Islet precursor cell (in vitro differentiated cells): ENCODE data around the gene SUCO.
"Not testable (repeated sequence)": the region's sequence is repeated elsewhere in the genome, so short reads cannot be mapped to it uniquely, and the experiment has no call there.

Source experiments
- DNase-seq: peaks from one replicate; pipeline ENCODE4 v3.0.0-alpha.2; 2018

SUCO gene

GRCh38 chr1:172578586-172578985, 45.6 kb downstream of the SUCO start:
- DNase-seq: no peak

DNA sequence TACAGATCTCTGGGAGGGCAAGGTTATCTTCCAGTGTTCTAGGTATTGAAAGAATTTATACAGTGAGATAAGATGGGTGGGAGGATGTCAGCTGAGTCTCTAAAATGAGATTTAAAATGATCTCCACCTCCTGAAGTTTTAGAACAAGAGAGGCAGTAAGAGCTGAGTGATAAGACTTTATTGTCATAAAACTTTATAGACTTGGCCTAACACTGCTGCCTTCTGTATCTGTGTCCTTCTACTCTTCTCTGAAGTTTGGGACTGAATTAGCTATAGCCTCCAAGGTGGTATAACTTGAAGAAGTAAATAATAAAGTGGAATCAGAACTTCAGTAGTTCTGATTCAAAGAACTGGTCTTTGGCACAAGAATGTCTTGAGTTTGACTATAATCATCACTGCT, 48.3 kb downstream of the SUCO start:
- no peak for DNase-seq

DNA sequence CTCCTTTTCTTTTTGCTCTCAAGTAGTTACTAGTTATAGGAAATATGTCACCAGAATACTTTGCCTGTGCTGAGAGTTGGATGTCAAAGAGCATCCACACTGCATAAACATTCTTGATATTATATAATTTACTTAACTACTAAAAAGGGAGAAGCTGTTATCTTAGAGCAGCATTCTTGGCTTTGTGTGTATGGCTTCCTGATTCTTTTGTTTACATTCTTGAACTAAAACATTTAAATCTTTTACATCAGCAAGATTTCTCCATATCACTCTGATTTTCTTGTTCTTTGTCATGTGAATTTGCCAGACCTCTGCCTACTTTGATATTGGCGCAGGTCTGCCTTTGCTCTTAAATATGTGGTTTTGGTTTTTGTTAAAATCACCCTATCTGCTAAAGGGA, 48.8 kb downstream of the SUCO start:
- DNase-seq: no peak

DNA sequence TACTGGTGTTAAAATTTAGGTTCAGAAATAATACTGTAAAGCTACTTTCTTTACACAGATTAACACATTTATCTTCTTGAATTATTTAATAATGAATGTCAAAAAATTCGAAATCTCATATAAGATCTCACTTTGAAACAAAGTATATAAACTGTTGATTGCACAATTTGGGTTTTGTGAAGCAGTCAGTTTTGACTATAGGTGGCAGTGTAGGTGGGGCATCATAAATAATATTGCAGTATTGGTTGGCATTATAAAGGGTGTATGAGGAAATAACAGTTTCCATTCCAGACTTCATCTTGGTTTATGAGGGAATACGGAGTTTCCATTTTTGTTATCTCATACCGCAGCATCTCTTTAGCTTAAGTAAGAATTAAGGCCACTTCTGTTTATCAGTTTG, 49.9 kb downstream of the SUCO start:
- no peak for DNase-seq

DNA sequence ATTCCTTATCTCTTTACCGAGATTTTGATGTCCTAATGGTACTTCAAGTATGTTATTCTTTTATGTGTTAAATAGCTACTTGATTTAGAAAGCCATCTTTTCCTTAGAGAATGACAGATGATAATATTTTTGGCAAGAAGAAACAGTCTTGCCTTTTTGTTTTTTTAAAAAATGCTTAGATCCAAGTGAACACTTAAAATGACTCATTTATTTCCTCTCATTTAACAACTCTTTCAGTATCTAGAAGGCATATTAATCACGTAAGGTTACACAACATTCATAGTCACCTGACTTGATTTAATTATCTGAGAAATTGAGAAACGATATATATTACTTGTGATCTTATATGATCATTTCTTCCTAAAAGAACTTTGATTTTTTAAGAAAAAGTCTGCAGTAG, 52.4 kb downstream of the SUCO start:
- no peak for DNase-seq

- no peak for DNase-seq
Measured at GRCh38 chr1:172585861-172586260, 52.9 kb downstream of the SUCO start.

DNA sequence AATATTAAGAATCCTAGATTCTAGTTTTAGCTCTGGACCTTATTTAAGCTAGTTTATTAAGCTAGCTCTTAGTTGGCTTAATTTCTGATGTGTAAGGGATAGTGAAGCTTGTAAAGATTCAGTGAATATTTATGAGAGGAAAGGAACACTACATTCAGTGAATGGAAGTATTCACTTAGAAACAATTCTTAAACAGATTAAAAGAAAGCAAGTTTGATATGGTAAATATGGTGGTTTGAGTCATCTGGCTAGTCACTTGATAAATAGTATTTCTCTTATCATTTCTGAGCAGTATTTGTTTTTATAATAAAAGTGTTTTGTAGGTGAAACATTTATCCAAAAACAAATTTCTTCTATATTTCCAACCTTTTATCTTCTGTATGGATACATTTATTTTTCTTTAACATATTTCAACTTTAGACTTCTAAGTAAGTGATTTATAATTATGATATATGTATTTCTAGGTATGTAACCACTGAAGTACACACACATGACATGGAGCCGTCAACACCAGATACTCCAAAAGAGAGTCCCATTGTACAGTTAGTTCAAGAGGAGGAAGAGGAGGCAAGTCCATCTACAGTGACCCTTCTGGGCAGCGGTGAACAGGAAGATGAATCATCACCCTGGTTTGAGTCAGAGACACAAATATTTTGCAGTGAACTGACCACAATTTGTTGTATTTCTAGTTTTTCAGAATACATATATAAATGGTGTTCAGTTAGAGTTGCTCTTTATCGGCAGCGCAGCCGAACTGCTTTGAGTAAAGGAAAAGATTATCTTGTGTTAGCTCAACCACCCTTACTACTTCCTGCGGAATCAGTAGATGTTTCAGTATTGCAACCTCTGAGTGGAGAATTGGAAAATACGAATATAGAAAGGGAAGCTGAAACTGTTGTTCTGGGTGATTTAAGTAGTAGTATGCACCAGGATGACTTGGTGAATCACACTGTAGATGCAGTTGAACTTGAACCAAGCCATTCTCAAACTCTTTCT, 55.6 kb downstream of the SUCO start:
- peak; percentile 56 for DNase-seq

- no peak for DNase-seq
Measured at GRCh38 chr1:172589553-172589952, 56.6 kb downstream of the SUCO start.

- not testable (repeated sequence) for DNase-seq
Measured at GRCh38 chr1:172591429-172591828, 58.5 kb downstream of the SUCO start.

DNA sequence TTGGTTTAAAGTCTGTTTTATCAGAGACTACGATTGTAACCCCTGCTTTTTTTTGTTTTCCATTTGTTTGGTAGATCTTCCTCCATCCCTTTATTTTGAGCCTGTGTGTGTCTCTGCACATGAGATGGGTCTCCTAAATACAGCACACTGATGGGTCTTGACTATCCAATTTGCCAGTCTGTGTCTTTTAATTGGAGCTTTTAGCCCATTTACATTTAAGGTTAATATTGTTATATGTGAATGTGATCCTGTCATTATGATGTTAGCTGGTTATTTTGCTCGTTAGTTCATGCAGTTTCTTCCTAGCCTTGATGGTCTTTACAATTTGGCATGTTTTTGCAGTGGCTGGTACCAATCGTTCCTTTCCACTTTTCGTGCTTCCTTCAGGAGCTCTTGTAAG, 62.1 kb downstream of the SUCO start:
- not testable (repeated sequence) for DNase-seq

- not testable (repeated sequence) for DNase-seq
Measured at GRCh38 chr1:172596782-172597181, 63.8 kb downstream of the SUCO start.

DNA sequence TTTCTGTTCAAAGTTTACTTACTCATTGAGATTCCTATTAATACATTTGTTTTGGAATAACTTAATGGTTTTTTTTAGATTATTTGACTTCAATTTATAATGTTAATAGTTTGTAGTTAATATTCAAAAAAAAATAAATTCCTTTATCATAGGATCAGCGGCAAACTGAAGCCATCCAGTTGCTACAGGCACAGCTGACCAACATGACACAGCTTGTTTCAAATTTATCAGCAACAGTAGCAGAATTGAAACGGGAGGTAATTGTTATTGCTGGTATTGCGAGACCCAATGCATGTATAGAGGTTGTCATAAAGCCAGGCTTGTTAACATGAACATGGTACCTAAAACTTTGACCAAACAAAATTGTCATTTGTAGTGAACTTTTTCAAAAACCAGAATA, 67.0 kb downstream of the SUCO start:
- no peak for DNase-seq

- peak; percentile 68 for DNase-seq
Measured at GRCh38 chr1:172600615-172601014, 67.7 kb downstream of the SUCO start.

- peak; percentile 70 for DNase-seq
Measured at GRCh38 chr1:172601046-172601630, 68.2 kb downstream of the SUCO start.

DNA sequence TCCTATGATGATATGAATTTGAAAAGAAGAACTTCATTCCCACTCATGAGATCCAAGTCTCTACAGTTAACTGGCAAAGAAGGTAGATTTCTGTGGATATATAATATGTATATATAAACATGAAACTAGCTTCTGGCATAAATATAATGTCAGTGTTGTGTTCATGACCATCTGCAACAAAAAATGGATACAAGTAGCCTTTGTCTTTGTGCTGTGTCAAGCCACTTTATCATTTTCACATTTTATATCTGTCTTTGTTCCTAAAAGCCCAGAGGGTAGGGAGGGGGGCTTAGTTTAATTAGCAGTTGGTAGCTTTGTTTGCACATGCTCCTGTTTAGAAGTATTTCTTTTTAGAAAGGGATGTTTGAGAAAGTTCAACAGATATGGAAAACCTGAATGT, 69.8 kb downstream of the SUCO start:
- DNase-seq: no peak

DNA sequence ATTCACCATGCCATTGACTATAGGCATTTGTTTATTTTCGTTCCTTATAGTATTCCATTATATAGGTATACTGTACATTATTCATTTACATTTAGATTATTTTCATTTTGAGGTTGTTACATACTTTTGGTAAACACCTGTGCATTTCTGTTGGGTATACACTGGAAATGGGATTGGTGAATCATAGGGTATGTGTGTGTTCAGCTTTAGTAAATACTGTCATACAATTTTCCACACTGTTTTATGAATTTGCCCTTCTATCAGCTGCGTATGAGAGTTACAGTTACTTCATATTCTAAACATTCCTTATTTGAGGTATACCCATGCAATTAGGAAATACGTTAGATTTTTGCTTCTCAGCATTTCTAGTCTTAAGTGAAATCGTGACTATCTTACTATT, 70.9 kb downstream of the SUCO start:
- DNase-seq: no peak

DNA sequence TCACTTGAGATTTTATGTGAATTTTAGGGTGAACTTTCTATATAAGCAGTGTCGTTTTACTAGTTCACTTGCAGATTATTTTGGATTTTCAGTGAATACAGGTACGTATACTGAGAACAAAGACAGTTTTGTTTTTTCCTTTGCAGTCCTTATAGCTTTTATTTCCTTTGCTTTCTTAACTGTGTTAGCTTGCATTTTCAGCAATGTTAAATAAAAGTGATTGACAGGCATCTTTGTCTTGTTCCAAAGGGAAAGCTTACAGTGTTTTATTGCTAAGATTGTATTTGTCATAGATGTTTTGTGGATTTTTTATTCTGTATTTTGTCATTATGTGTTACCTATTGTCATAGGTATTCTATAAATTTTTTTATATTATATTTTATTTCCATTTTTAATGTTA, 72.7 kb downstream of the SUCO start:
- no peak for DNase-seq

- no peak for DNase-seq
Measured at GRCh38 chr1:172607145-172607544, 74.2 kb downstream of the SUCO start.

DNA sequence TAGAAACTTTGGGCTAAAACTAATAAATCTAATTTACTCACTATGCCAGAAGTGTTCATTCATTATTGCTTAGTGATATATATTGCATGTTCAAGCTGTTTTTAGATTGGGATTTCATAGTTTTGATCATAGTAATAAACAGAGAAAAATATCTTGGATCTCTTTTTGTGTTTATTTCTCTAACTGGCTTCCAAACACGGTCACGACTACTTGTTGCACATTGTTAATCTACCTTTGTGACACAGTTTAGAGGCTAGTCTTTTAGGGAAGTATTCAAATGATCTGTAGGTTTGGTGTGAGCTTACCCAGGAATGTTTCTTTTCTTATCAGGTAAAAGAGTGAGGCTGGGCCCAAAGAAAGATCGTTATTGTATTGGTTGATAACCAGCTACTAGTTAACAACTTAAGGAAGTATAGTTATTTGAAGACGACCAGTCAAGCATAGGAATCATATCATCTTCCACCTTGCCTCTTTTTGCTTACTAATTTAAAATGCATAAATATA, 75.2 kb downstream of the SUCO start:
- no peak for DNase-seq

DNA sequence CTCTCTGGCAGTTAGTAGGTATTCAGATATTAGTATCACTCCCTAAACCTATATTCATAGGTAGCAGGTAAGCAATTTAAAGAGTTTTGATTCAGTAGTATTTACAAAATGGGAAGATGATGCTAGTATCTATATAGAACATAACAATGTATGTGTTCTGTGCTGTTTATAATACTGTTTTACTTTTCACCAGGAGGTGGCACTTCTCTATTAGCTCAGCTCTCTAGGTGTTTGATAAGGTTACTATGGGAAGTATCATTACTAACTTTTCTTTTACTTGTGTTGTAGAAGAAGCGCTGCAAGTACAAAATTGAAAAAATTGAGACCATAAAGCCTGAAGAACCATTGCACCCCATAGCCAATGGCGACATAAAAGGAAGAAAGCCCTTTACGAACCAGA, 76.6 kb downstream of the SUCO start:
- no peak for DNase-seq

DNA sequence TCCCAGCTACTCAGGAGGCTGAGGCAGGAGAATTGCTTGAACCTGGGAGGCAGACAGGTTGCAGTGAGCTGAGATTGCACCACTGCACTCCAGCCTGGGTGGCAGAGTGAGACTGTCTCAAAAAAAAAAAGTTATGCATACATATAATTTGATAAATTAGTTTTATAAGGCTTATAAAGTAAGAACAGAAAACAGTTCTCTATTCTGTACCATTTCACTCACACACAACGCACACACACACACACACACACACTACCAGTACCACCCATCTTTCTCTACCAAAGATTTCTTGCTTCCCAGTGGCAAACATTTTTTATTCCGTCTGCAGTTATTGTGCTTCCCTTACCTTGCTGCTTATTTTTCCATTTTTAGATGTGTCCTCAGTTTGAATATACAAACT, 79.5 kb downstream of the SUCO start:
- no peak for DNase-seq

DNA sequence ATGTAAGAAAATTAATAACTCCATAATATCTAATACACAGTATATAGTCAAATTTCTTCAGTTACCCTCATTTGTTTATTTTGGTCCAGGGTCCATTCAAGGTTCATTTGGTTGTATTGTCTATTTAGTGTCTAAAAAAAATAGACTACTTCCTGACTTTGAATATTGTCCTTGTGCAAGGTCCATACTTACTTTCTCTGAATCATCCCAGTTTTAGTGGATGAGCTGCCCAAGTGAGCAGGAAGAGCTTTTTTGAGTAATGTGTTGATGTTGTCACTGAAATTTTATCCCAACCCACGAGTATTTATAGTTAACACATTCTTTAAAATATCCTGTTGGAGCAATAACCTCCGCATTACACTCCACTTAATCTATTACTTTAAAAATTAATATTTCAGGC, 80.3 kb downstream of the SUCO start:
- no peak for DNase-seq

DNA sequence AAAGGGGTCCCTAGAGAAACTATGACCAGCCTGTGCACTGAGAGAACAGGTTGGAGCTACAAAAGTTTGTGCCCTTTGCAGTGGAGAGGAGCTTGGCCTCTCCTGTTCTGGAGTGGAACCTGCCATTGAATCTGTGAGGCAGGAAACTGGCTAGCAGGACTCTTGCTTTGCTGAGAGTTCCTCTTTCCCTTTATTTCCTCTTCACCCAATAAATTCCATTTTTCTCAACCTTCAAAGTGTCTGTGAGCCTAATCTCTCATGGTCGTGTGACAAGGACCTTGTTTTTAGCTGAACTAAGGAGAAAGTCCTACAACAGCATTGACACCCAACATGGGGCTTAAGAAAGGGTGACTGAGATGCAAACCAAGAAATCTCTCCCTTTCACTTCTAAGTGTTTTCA, 83.2 kb downstream of the SUCO start:
- DNase-seq: no peak

DNA sequence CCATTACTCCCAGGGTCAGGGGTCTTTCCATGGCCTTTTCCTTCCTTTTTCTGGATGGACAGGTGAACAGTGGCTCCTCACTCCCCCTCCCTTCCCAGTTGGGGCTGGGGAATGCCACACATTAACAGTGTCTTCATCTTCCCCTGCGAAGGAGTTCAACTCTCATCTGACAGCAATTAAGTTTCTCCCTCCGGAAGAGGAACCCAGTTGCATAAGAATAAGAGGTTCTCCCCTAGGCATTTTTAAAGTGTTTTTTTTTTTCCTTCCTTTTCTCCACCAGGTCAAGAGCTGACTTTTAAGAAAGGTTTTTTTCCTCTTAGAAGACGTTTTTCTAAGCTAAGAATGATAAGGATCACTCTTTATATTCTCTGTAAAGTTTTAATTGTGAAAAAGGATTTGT, 83.7 kb downstream of the SUCO start:
- DNase-seq: no peak
